Measurements from ENCODE around the gene SMIM24.
A peak's percentile ranks its signal among the peaks of the same experiment; 100 is the strongest.
"Not testable (repeated sequence)": the region's sequence is repeated elsewhere in the genome, so short reads cannot be mapped to it uniquely, and the experiment has no call there.

SMIM24 gene

GRCh38 chr19:3513229-3514140 lies 33.2 kb upstream of the SMIM24 start:
- DNase-seq, result no peak

- DNase-seq, result no peak
Measured at GRCh38 chr19:3512562-3513228, 32.4 kb upstream of the SMIM24 start.

- DNase-seq, result no peak
Measured at GRCh38 chr19:3511506-3512251, 31.4 kb upstream of the SMIM24 start.

- no peak for DNase-seq
Measured at GRCh38 chr19:3510727-3511126, 30.4 kb upstream of the SMIM24 start.

GRCh38 chr19:3509566-3509989 lies 29.3 kb upstream of the SMIM24 start:
- DNase-seq, result no peak

GRCh38 chr19:3508771-3509535 lies 28.6 kb upstream of the SMIM24 start:
- no peak for DNase-seq

GRCh38 chr19:3508121-3508661 lies 27.9 kb upstream of the SMIM24 start:
- DNase-seq, result not testable (repeated sequence)

- peak; percentile 54 for DNase-seq
Measured at GRCh38 chr19:3507371-3508120, 27.2 kb upstream of the SMIM24 start.

GRCh38 chr19:3506384-3507340 lies 26.3 kb upstream of the SMIM24 start:
- DNase-seq, result peak; percentile 47

GRCh38 chr19:3505598-3506383 lies 25.5 kb upstream of the SMIM24 start, which contains the start of gene FZR1:
TSS of gene FZR1 (plus strand) at chr19:3506311. CDS start at chr19:3522990, 16,679 bp downstream.
- peak; percentile 99 for DNase-seq

GRCh38 chr19:3504735-3505134 lies 24.4 kb upstream of the SMIM24 start:
- no peak for DNase-seq

GRCh38 chr19:3503036-3503572 lies 22.8 kb upstream of the SMIM24 start:
- DNase-seq, result no peak

GRCh38 chr19:3501780-3502179 lies 21.5 kb upstream of the SMIM24 start:
- no peak for DNase-seq

- peak; percentile 93 for DNase-seq
Measured at GRCh38 chr19:3500429-3501101, 20.2 kb upstream of the SMIM24 start, which contains the start of gene DOHH. TSS of gene DOHH (minus strand) at chr19:3500674. CDS start at chr19:3496814, 3,860 bp downstream.

- DNase-seq, result no peak
Measured at GRCh38 chr19:3499738-3500428, 19.6 kb upstream of the SMIM24 start.

GRCh38 chr19:3497757-3498520 lies 17.6 kb upstream of the SMIM24 start:
- no peak for DNase-seq

All from activated CD8-positive, alpha-beta memory T cell treated with anti-CD3 and anti-CD28 coated beads, Interleukin-2, amount 50 U/mL, for 4 hours (primary cell).